ENCODE measurements around the gene TAOK3. TPM values are rescaled to one million over a fixed set of nuclear protein-coding genes. Genes with fewer than 3 reads are reported as not detected.

The TAOK3 gene
- total and polyA plus RNA-seq, 2 of the 4 experiments (the other 2 are of a cell fraction): 26.3 to 54.5 TPM

DNA sequence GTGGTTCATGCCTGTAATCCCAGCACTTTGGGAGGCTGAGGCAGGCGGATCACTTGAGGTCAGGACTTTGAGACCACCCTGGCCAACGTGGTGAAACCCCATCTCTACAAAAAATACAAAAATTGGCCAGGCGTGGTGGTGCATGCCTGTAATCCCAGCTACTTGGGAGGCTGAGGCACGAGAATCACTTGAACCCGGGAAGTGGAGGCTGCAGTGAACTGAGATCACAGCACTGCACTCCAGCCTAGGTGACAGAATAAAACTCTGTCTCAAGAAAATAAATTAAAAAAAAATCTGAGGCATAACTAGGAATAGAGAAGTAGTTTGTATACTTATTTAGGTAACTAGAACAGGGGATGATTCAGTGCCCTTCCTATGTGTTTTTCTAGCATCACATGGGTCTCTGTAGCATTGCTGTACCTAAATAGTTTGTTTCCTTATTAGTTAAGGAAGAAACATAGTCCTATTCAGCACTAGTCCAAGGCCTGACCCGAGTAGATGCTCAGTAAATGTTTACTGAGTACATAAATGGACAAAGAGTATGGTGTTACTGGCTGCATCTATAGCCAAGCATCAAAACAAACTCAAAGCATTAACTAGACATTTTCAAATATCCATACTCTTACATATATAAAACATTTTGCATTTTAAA is 21.7 kb downstream of the TAOK3 start:
- H3K27me3 ChIP-seq (ENCODE audit: control insufficient read depth, insufficient read depth, low read length): no peaks in the 10 kb centered on the region
- no peak overlapping the region for H2AK5ac ChIP-seq (ENCODE audit: low read depth, low read length)
- DNase-seq (no peak), ATAC-seq (ENCODE audit: low read depth) (no peak)
- H3K18ac ChIP-seq (ENCODE audit: low read depth, low read length): no peak overlapping the region
- no peak overlapping the region for H3K4me2 ChIP-seq (ENCODE audit: low read depth, low read length)
- no peak overlapping the region for H3K4ac ChIP-seq (ENCODE audit: low read depth, low read length)
- dilution Hi-C loops (cut with HindIII; ENCODE audit: low sequenced_read_pairs, unreplicated experiment) (no loop called here), intact Hi-C loops (cut with micrococcal nuclease) (no loop called here), in situ Hi-C loops (cut with MboI; ENCODE audit: low sequenced_read_pairs) (loop anchor here (25.0 kb wide), 1 partner anchor 1761 kb away; the partner anchor contains the start of gene RAB35)
- H2AK9ac ChIP-seq (replicated peaks; ENCODE audit: low read depth, low read length, poor library complexity): no peak overlapping the region
- peaks cover 30 to 54% of the 10 kb centered on the region in 2 experiments for H3K79me1 ChIP-seq (ENCODE audit: low read depth in 1 of 2, low read length in 2 of 2)
- no peak overlapping the region for H4K91ac ChIP-seq (ENCODE audit: insufficient read depth, low read depth, low read length)
- no peak overlapping the region for H3K56ac ChIP-seq (ENCODE audit: extremely low read depth, insufficient read depth, low read length)
- H2BK15ac ChIP-seq (ENCODE audit: low read depth, low read length): no peak overlapping the region
- H4K8ac ChIP-seq (ENCODE audit: low read depth in 2 of 2, low read length in 2 of 2): no peak overlapping the region
- no peak overlapping the region for H3K9ac ChIP-seq (ENCODE audit: low read depth, low read length)
- CTCF ChIA-PET: interaction anchor here (0.6 kb wide), 1 partner anchor 10 kb away, joined by 3 read pairs; no protein-coding TSS in a partner anchor
- no peaks in the 10 kb centered on the region; the same call in 1 of the 2 replicates for H3K9me1 ChIP-seq (ENCODE audit: insufficient read depth, low read length)
- H4K20me1 ChIP-seq (ENCODE audit: insufficient read depth, low read length): no peaks in the 10 kb centered on the region; the same call in 1 of the 2 replicates
- no peak overlapping the region for H3K14ac ChIP-seq (replicated peaks; ENCODE audit: low read depth, low read length)
- no peaks in the 10 kb centered on the region for H3K9me3 ChIP-seq (ENCODE audit: control insufficient read depth, insufficient read depth, low read length)
- POLR2A ChIA-PET (ENCODE audit: unreplicated experiment): no interaction called here
- H2BK120ac ChIP-seq (ENCODE audit: low read depth, low read length): no peak overlapping the region
- no CpG with 5 or more reads among the region's 6 CpGs for WGBS, 2 experiments (ENCODE audit: extremely low coverage in 2 of 2, insufficient read length in 1 of 2)
- H3K36me3 ChIP-seq (ENCODE audit: control insufficient read depth, insufficient read depth, low read length): no peaks in the 10 kb centered on the region
- H3K27ac ChIP-seq (ENCODE audit: insufficient read depth, low read length): no peak overlapping the region
- no peak overlapping the region for H2BK5ac ChIP-seq (ENCODE audit: low read depth, low read length, poor library complexity, severe bottlenecking)
- no peak overlapping the region for H2AFZ ChIP-seq (replicated peaks; ENCODE audit: low read length, poor library complexity)
- H2BK20ac ChIP-seq (ENCODE audit: low read depth, low read length): no peak overlapping the region
- H3K4me3 ChIP-seq (ENCODE audit: insufficient read depth, low read depth, low read length): no peak overlapping the region
- no peak overlapping the region for H4K5ac ChIP-seq (ENCODE audit: low read depth, low read length)
- H3K23ac ChIP-seq (ENCODE audit: low read depth, low read length): no peak overlapping the region
- peaks cover 1% of the 10 kb centered on the region; the same call in 1 of the 2 replicates for H3K4me1 ChIP-seq (ENCODE audit: control insufficient read depth, insufficient read depth, low read length)
- BruUV-seq (replicated peaks): no TSS peak
- TF ChIP-seq CHD1 (IDR thresholded peaks at IDR 0.05; ENCODE audit: low read depth, low read length) (no peak), MAZ (IDR thresholded peaks at IDR 0.05; ENCODE audit: borderline replicate concordance, low read depth, low read length) (no peak), BHLHE40 (IDR thresholded peaks at IDR 0.05; ENCODE audit: low read depth, low read length) (no peak), POLR2A (IDR thresholded peaks at IDR 0.05; ENCODE audit: low read depth, low read length) (no peak), SMC3 (IDR thresholded peaks at IDR 0.05; ENCODE audit: low read depth, low read length) (no peak), MXI1 (IDR thresholded peaks at IDR 0.05; ENCODE audit: borderline replicate concordance, low read depth, low read length) (no peak), NFE2L2 (IDR thresholded peaks at IDR 0.05; ENCODE audit: low read depth, low read length) (no peak), CEBPB (IDR thresholded peaks at IDR 0.05; ENCODE audit: low read depth, low read length) (no peak), MAFK (IDR thresholded peaks at IDR 0.05; ENCODE audit: low read depth, low read length) (no peak), FOS (IDR thresholded peaks at IDR 0.05; ENCODE audit: low read depth, low read length) (no peak), RCOR1 (IDR thresholded peaks at IDR 0.05; ENCODE audit: insufficient replicate concordance, low read length) (no peak), RAD21 (IDR thresholded peaks at IDR 0.05; ENCODE audit: low read length) (no peak), RFX5 (IDR thresholded peaks at IDR 0.05; ENCODE audit: low read depth, low read length) (no peak)
- TF ChIP-seq, protein P1, sequence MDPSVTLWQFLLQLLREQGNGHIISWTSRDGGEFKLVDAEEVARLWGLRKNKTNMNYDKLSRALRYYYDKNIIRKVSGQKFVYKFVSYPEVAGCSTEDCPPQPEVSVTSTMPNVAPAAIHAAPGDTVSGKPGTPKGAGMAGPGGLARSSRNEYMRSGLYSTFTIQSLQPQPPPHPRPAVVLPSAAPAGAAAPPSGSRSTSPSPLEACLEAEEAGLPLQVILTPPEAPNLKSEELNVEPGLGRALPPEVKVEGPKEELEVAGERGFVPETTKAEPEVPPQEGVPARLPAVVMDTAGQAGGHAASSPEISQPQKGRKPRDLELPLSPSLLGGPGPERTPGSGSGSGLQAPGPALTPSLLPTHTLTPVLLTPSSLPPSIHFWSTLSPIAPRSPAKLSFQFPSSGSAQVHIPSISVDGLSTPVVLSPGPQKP (IDR thresholded peaks at IDR 0.05; ENCODE audit: borderline replicate concordance, low read depth, low read length): no peak
- TF ChIP-seq, protein P2, sequence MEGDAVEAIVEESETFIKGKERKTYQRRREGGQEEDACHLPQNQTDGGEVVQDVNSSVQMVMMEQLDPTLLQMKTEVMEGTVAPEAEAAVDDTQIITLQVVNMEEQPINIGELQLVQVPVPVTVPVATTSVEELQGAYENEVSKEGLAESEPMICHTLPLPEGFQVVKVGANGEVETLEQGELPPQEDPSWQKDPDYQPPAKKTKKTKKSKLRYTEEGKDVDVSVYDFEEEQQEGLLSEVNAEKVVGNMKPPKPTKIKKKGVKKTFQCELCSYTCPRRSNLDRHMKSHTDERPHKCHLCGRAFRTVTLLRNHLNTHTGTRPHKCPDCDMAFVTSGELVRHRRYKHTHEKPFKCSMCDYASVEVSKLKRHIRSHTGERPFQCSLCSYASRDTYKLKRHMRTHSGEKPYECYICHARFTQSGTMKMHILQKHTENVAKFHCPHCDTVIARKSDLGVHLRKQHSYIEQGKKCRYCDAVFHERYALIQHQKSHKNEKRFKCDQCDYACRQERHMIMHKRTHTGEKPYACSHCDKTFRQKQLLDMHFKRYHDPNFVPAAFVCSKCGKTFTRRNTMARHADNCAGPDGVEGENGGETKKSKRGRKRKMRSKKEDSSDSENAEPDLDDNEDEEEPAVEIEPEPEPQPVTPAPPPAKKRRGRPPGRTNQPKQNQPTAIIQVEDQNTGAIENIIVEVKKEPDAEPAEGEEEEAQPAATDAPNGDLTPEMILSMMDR (conservative IDR thresholded peaks at IDR 0.05; ENCODE audit: low read depth, low read length): no peak
- TF ChIP-seq, protein P3, sequence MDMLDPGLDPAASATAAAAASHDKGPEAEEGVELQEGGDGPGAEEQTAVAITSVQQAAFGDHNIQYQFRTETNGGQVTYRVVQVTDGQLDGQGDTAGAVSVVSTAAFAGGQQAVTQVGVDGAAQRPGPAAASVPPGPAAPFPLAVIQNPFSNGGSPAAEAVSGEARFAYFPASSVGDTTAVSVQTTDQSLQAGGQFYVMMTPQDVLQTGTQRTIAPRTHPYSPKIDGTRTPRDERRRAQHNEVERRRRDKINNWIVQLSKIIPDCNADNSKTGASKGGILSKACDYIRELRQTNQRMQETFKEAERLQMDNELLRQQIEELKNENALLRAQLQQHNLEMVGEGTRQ (IDR thresholded peaks at IDR 0.05; ENCODE audit: low read depth, low read length): no peak
